ENCODE measurements around the gene TROAP. TPM values are rescaled to one million over a fixed set of nuclear protein-coding genes. Genes with fewer than 3 reads are reported as not detected.
"Not testable (repeated sequence)": the region's sequence is repeated elsewhere in the genome, so short reads cannot be mapped to it uniquely, and the experiment has no call there.

TROAP gene
- total and polyA plus RNA-seq, 2 donors (not counting 1 experiment from before 2014, with no cell fraction given), result 0.88 to 1.0 TPM

- Mint-ChIP-seq H3K9me3 (ENCODE audit: insufficient read depth) (no peaks in the 10 kb centered on the region), H3K4me3 (no peak overlapping the region), H3K27ac (no peak overlapping the region), H3K27me3 (peaks cover 12% of the 10 kb centered on the region), H3K4me1 (no peaks in the 10 kb centered on the region)
- intact Hi-C loops (cut with micrococcal nuclease), result no loop called here
- Histone ChIP-seq H3K4me1 (ENCODE audit: control insufficient read depth in 2 of 2, insufficient read depth in 2 of 2, low read length in 2 of 2) (no peaks in the 10 kb centered on the region), H4K20me1 (ENCODE audit: control insufficient read depth, insufficient read depth, low read length, poor library complexity, severe bottlenecking) (no peaks in the 10 kb centered on the region), H3K79me2 (ENCODE audit: control insufficient read depth, insufficient read depth, low read length) (no peaks in the 10 kb centered on the region), H3K36me3 (replicated peaks in 1 of 2; ENCODE audit: control extremely low read depth in 1 of 2, control insufficient read depth in 1 of 2, extremely low read depth in 1 of 2, insufficient read depth in 2 of 2, low read length in 1 of 2) (no peaks in the 10 kb centered on the region), H3K27ac (ENCODE audit: low read length in 2 of 2) (no peak overlapping the region), H3K4me2 (replicated peaks; ENCODE audit: low read depth, low read length, poor library complexity, severe bottlenecking) (no peak overlapping the region), H3K9me3 (ENCODE audit: control extremely low read depth in 1 of 3, control insufficient read depth in 2 of 3, insufficient read depth in 1 of 3, low read length in 2 of 3) (no peaks in the 10 kb centered on the region), H2AFZ (ENCODE audit: insufficient read depth, low read depth, low read length, poor library complexity, severe bottlenecking) (no peak overlapping the region), H3K27me3 (replicated peaks in 1 of 4; ENCODE audit: control extremely low read depth in 1 of 4, control insufficient read depth in 3 of 4, insufficient read depth in 4 of 4, low read length in 3 of 4) (no peaks in the 10 kb centered on the region), H3K4me3 (ENCODE audit: control extremely low read depth in 1 of 5, extremely low read depth in 1 of 5, insufficient read depth in 1 of 5, low read depth in 2 of 5, low read length in 4 of 5) (no peak overlapping the region), H3K9ac (ENCODE audit: low read length) (no peak overlapping the region)
- POLR2A ChIA-PET, result no interaction called here
- DNase-seq (no peak), ATAC-seq (ENCODE audit: low read depth) (no peak)
- CTCF ChIA-PET, result no interaction called here
- no peak for TF ChIP-seq EZH2 (IDR thresholded peaks at IDR 0.05; ENCODE audit: borderline replicate concordance, insufficient read depth, low read depth, low read length, poor library complexity, severe bottlenecking)
- TF ChIP-seq CTCF (IDR thresholded peaks at IDR 0.05), result no peak
- WGBS (ENCODE audit: insufficient coverage), result 83% methylated on average over 1 of the region's 1 CpG
Measured at GRCh38 chr12:49314811-49315210, 8.2 kb upstream of the TROAP start.

GRCh38 chr12:49317118-49317517 is 5.9 kb upstream of the TROAP start:
- H3K27me3 ChIP-seq (replicated peaks in 1 of 4; ENCODE audit: control extremely low read depth in 1 of 4, control insufficient read depth in 3 of 4, insufficient read depth in 4 of 4, low read length in 3 of 4); intact Hi-C loops (cut with micrococcal nuclease); H2AFZ ChIP-seq (ENCODE audit: insufficient read depth, low read depth, low read length, poor library complexity, severe bottlenecking); ATAC-seq (ENCODE audit: low read depth); H3K36me3 ChIP-seq (replicated peaks in 1 of 2; ENCODE audit: control extremely low read depth in 1 of 2, control insufficient read depth in 1 of 2, extremely low read depth in 1 of 2, insufficient read depth in 2 of 2, low read length in 1 of 2); H3K4me3 Mint-ChIP-seq; H3K27ac Mint-ChIP-seq; H3K9ac ChIP-seq (ENCODE audit: low read length); H3K27me3 Mint-ChIP-seq; DNase-seq; H3K4me3 ChIP-seq (ENCODE audit: control extremely low read depth in 1 of 5, extremely low read depth in 1 of 5, insufficient read depth in 1 of 5, low read depth in 2 of 5, low read length in 4 of 5); H3K4me1 Mint-ChIP-seq; H3K79me2 ChIP-seq (ENCODE audit: control insufficient read depth, insufficient read depth, low read length); H3K9me3 Mint-ChIP-seq (ENCODE audit: insufficient read depth); H4K20me1 ChIP-seq (ENCODE audit: control insufficient read depth, insufficient read depth, low read length, poor library complexity, severe bottlenecking); H3K4me1 ChIP-seq (ENCODE audit: control insufficient read depth in 2 of 2, insufficient read depth in 2 of 2, low read length in 2 of 2); POLR2A ChIA-PET; H3K4me2 ChIP-seq (replicated peaks; ENCODE audit: low read depth, low read length, poor library complexity, severe bottlenecking); H3K27ac ChIP-seq (ENCODE audit: low read length in 2 of 2); CTCF ChIA-PET; H3K9me3 ChIP-seq (ENCODE audit: control extremely low read depth in 1 of 3, control insufficient read depth in 2 of 3, insufficient read depth in 1 of 3, low read length in 2 of 3): not testable (repeated sequence)
- 100% methylated on average over 1 of the region's 10 CpGs for WGBS (ENCODE audit: insufficient coverage)
